Nephron progenitor cell (in vitro differentiated cells): ENCODE data around the gene TMEM208.

Source experiments
- DNase-seq: peaks from one replicate; pipeline ENCODE4 v3.0.0; 2021
- H3K27ac Mint-ChIP-seq: 2 replicates; pipeline ENCODE4 v1.8.0; 2021; ENCODE audit warnings: mild to moderate bottlenecking, moderate library complexity, mixed read lengths
- H3K27me3 Mint-ChIP-seq: 2 replicates; pipeline ENCODE4 v1.8.0; 2021; ENCODE audit warnings: mild to moderate bottlenecking, low read depth, mixed read lengths; ENCODE audit not compliant: poor library complexity
- H3K36me3 Mint-ChIP-seq: 2 replicates; pipeline ENCODE4 v1.8.0; 2021; ENCODE audit warnings: low read depth, mixed read lengths
- H3K4me1 Mint-ChIP-seq: 2 replicates; pipeline ENCODE4 v1.8.0; 2021; ENCODE audit warnings: mixed read lengths
- H3K4me3 Mint-ChIP-seq: 2 replicates; pipeline ENCODE4 v1.8.0; 2021; ENCODE audit warnings: mild to moderate bottlenecking, moderate library complexity, mixed read lengths
- H3K9me3 Mint-ChIP-seq: 2 replicates; pipeline ENCODE4 v1.8.0; 2021; ENCODE audit warnings: mild to moderate bottlenecking, moderate library complexity, mixed read lengths
- TF ChIP-seq, protein P1 (sequence below): fragments of 200-600 bp; sonication (generic); IDR thresholded peaks from 2 replicates; pipeline ENCODE4 v1.5.0; 2021; ENCODE audit warnings: antibody characterized with exemption

TMEM208 gene

DNA sequence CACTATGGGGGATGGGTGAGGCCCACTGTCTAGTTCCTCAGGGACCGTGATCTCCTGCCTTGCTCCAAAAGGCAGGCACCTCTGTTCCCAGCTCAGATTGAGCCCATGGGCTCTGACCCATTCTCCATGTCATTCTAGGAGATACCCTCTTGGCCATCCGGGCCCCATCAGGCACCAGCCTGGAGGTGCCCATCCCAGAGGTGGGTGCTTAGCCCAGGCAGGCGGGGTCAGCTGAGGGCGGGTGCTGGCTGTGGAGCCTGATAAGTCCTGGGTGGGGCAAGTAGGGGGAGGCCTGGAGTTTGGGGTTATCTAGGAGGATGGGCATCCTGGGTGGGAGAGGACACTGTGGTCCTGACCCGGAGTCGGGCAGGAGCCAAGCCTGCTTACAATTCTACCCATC is 32.7 kb upstream of the TMEM208 start:
- peak overlapping the region; percentile 92 for H3K4me3 Mint-ChIP-seq
- no peak overlapping the region for H3K27ac Mint-ChIP-seq
- H3K36me3 Mint-ChIP-seq = peaks cover 37% of the 10 kb centered on the region

GRCh38 chr16:67195676-67196075 is 31.3 kb upstream of the TMEM208 start:
- Mint-ChIP-seq H3K27ac (no peak overlapping the region), H3K27me3 (peaks cover 22% of the 10 kb centered on the region), H3K9me3 (no peaks in the 10 kb centered on the region), H3K4me1 (peaks cover 36% of the 10 kb centered on the region), H3K36me3 (peaks cover 37% of the 10 kb centered on the region), H3K4me3 (no peak overlapping the region)
- TF ChIP-seq, protein P1, sequence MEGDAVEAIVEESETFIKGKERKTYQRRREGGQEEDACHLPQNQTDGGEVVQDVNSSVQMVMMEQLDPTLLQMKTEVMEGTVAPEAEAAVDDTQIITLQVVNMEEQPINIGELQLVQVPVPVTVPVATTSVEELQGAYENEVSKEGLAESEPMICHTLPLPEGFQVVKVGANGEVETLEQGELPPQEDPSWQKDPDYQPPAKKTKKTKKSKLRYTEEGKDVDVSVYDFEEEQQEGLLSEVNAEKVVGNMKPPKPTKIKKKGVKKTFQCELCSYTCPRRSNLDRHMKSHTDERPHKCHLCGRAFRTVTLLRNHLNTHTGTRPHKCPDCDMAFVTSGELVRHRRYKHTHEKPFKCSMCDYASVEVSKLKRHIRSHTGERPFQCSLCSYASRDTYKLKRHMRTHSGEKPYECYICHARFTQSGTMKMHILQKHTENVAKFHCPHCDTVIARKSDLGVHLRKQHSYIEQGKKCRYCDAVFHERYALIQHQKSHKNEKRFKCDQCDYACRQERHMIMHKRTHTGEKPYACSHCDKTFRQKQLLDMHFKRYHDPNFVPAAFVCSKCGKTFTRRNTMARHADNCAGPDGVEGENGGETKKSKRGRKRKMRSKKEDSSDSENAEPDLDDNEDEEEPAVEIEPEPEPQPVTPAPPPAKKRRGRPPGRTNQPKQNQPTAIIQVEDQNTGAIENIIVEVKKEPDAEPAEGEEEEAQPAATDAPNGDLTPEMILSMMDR = no peak
- no peak for DNase-seq

More for the DNA sequence above, 32.7 kb upstream of the TMEM208 start:
- no peak for DNase-seq
- TF ChIP-seq, protein P1 = no peak
- H3K4me1 Mint-ChIP-seq = peaks cover 37% of the 10 kb centered on the region
- peaks cover 15% of the 10 kb centered on the region for H3K27me3 Mint-ChIP-seq
- H3K9me3 Mint-ChIP-seq = no peaks in the 10 kb centered on the region

GRCh38 chr16:67196881-67197280 is 30.0 kb upstream of the TMEM208 start:
- Mint-ChIP-seq H3K4me3 (no peak overlapping the region), H3K9me3 (no peaks in the 10 kb centered on the region), H3K27me3 (peaks cover 19% of the 10 kb centered on the region), H3K4me1 (peaks cover 28% of the 10 kb centered on the region), H3K36me3 (peaks cover 37% of the 10 kb centered on the region), H3K27ac (no peak overlapping the region)
- DNase-seq = no peak
- TF ChIP-seq, protein P1 = no peak

- no peak for DNase-seq
- Mint-ChIP-seq H3K36me3 (peaks cover 37% of the 10 kb centered on the region), H3K4me1 (peaks cover 22% of the 10 kb centered on the region), H3K9me3 (no peaks in the 10 kb centered on the region), H3K27me3 (peaks cover 19% of the 10 kb centered on the region), H3K4me3 (no peak overlapping the region), H3K27ac (no peak overlapping the region)
- TF ChIP-seq, protein P1 = no peak
Measured at GRCh38 chr16:67197704-67198103, 29.2 kb upstream of the TMEM208 start.

- Mint-ChIP-seq H3K27ac (no peak overlapping the region), H3K27me3 (peaks cover 16% of the 10 kb centered on the region), H3K4me1 (peaks cover 17% of the 10 kb centered on the region), H3K4me3 (no peak overlapping the region), H3K9me3 (no peaks in the 10 kb centered on the region), H3K36me3 (peaks cover 37% of the 10 kb centered on the region)
- DNase-seq = no peak
- TF ChIP-seq, protein P1 = no peak
Measured at GRCh38 chr16:67198238-67198734, 28.6 kb upstream of the TMEM208 start.
